Measurements from ENCODE around the gene KCNIP1.
"Not testable (repeated sequence)": the region's sequence is repeated elsewhere in the genome, so short reads cannot be mapped to it uniquely, and the experiment has no call there.

The KCNIP1 gene

DNA sequence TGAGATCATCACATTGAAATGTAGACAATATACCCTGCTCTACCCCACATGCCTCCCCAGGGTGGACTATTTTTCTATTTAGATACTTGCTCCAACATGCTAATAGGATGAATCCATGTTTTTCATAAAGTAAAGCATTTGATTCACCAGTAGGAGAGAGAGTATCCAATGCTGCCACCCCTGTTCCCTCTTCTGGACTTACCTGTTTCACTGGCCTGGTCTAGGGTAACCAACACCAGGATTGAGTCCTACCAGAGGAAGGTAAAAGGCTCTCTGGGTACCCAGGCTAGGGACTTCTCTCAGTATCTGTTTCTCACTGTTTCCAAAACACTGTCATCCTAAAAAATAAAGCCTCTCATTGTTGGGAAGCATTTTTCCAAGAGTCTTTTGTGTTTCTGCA, 249.5 kb downstream of the KCNIP1 start:
- no peak for DNase-seq (ENCODE audit: low read depth)
- no peak overlapping the region for H3K4me3 ChIP-seq (ENCODE audit: control insufficient read depth, low read depth, low read length)
- no peak for TF ChIP-seq CTCF (conservative IDR thresholded peaks at IDR 0.05; ENCODE audit: control insufficient read depth, insufficient read depth, low read depth, low read length)

GRCh38 chr5:170754508-170754907, 250.7 kb downstream of the KCNIP1 start:
- not testable (repeated sequence) for DNase-seq (ENCODE audit: low read depth); H3K4me3 ChIP-seq (ENCODE audit: control insufficient read depth, low read depth, low read length)

GRCh38 chr5:170755679-170756456, 252.0 kb downstream of the KCNIP1 start:
- TF ChIP-seq CTCF (conservative IDR thresholded peaks at IDR 0.05; ENCODE audit: control insufficient read depth, insufficient read depth, low read depth, low read length), result no peak
- DNase-seq (ENCODE audit: low read depth), result no peak
- no peak overlapping the region for H3K4me3 ChIP-seq (ENCODE audit: control insufficient read depth, low read depth, low read length)

- TF ChIP-seq CTCF (conservative IDR thresholded peaks at IDR 0.05; ENCODE audit: control insufficient read depth, insufficient read depth, low read depth, low read length), result no peak
- H3K4me3 ChIP-seq (ENCODE audit: control insufficient read depth, low read depth, low read length), result no peak overlapping the region
- no peak for DNase-seq (ENCODE audit: low read depth)
These were observed 252.9 kb downstream of the KCNIP1 start for GRCh38 chr5:170756691-170757090.

DNA sequence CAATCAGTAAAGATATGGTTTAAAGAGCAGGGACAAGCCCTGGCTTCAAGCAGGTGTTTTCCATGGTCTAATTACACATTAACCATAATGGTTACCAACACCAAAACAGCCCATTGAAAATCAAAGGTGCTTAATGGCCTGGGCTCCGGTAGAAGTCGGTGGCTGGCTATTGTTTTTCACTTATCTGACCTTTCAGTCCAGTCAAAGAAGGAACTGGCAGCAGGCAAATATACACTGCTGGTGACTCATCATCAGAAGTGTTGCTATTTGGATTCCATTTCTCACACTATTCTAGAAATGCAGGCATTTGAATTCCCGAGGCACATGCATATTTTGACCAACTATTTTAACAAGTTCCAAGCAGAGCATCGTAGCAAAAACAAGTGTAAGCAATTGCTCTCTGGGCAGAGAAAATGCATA, 253.4 kb downstream of the KCNIP1 start:
- no peak overlapping the region for H3K4me3 ChIP-seq (ENCODE audit: control insufficient read depth, low read depth, low read length)
- DNase-seq (ENCODE audit: low read depth), result no peak
- TF ChIP-seq CTCF (conservative IDR thresholded peaks at IDR 0.05; ENCODE audit: control insufficient read depth, insufficient read depth, low read depth, low read length), result no peak

- TF ChIP-seq CTCF (conservative IDR thresholded peaks at IDR 0.05; ENCODE audit: control insufficient read depth, insufficient read depth, low read depth, low read length), result no peak
- no peak for DNase-seq (ENCODE audit: low read depth)
- H3K4me3 ChIP-seq (ENCODE audit: control insufficient read depth, low read depth, low read length), result no peak overlapping the region
These were observed 253.8 kb downstream of the KCNIP1 start for GRCh38 chr5:170757669-170758068.

GRCh38 chr5:170758481-170758880, 254.7 kb downstream of the KCNIP1 start:
- H3K4me3 ChIP-seq (ENCODE audit: control insufficient read depth, low read depth, low read length), result no peak overlapping the region
- no peak for TF ChIP-seq CTCF (conservative IDR thresholded peaks at IDR 0.05; ENCODE audit: control insufficient read depth, insufficient read depth, low read depth, low read length)

More at GRCh38 chr5:170758481-170758880, 254.7 kb downstream of the KCNIP1 start:
- no peak for DNase-seq (ENCODE audit: low read depth)
